ENCODE data around the gene ZNF426.

Gene ZNF426

DNA sequence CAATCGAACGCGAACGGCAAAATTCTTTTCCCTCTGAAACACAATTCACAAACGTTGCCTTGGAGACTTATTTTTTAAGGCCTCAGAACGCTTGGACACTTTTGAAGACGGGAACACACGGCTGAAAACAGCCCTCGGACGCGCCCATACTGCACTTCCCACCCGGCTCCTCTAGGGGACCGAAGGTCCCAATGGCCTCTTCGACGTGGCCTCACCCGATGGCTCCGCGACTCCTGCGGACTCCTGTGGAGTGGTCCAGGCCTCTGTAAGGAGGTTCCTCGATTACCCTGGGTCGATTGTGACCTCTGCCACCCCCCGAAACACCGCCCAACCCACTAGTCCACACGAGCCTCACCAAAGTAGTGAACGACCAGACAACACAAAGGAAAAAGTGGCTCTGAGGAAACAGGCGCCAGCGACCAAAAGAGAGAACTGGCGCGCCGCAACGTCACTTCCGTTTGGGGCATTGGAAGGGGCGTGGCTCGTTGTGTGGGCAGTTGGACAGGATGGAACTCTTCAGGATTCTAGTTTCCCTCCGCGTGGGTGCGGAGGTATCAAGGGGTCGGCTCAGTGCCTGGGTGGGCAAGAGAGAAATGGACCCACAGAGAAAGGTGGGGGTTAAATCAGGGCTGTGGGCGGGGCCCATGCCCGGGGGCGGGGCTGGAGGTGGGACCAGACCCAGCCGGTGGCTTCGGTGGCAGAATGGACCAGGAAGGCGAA, 40.1 kb downstream of the ZNF426 start, which contains the start of gene ZNF560:
Gene ZNF560 (minus strand): TSS at position 434 of the 720 bp plus-strand sequence. CDS start 23,303 bp downstream, outside the sequence.
- DNase-seq (ENCODE audit: low read depth): peak; percentile 2

DNA sequence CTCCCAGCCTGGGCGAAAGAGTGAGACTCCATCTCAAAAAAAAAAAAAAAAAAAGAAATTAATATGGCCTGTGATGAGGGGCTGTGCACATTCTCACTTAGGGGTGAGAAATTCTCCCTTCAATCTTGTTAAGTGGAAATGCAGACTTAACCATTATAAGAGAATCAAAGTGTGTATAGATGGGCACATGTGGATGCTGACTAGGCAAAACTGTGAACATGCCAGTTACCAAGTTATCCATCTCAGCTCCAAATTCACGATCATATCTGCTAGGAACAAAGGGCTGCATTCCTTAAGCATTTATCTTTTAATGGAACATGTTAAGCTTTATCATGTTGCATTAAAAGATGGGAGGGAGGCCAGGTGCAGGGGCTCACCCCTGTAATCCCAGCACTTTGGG, 44.3 kb downstream of the ZNF426 start:
- no peak for DNase-seq (ENCODE audit: low read depth)

DNA sequence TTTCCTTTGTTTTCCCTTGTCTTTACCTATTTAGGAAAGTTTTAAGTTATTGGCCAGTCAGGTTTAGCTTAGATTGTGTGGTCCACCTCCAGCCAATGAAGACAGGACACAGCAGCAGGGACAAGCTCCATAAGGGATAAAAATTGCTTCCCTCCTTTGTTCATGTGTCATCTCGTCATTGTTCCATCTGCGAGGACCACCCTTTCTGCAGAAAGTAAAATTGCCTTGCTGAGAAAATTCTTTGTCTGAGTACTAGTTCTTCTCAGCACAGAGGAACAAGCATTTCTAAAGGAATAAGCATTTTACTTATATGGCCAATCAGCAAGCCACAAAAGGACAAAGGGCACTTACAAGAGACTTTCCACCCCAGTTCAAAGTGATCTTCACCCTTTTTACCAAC, 51.4 kb downstream of the ZNF426 start:
- no peak for DNase-seq (ENCODE audit: low read depth)

GRCh38 chr19:9485140-9485539, 53.3 kb downstream of the ZNF426 start:
- no peak for DNase-seq (ENCODE audit: low read depth)

DNA sequence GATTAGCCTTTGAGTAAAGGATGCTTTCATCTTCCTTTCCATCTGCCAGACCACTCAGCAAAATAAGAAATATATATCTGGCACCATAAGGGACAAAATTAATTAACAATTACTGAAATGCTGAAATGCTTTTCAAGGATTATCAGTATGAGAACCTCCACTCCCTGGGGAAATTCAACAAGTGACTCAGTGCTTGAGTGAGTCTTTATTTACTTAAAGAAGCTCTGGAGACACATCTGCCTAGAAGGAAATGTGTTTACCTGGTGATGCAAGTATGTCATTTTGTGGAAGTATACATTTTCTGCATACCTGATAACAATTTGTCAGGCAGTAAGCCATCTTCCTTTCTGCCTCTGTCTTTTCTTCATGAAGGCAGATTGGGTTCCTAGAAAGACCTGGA, 63.5 kb downstream of the ZNF426 start:
- no peak for DNase-seq (ENCODE audit: low read depth)

Measured in ELR (cell line).